Measurements from ENCODE around the gene TMC8.
"Not testable (repeated sequence)": the region's sequence is repeated elsewhere in the genome, so short reads cannot be mapped to it uniquely, and the experiment has no call there.

Gene TMC8, protein sequence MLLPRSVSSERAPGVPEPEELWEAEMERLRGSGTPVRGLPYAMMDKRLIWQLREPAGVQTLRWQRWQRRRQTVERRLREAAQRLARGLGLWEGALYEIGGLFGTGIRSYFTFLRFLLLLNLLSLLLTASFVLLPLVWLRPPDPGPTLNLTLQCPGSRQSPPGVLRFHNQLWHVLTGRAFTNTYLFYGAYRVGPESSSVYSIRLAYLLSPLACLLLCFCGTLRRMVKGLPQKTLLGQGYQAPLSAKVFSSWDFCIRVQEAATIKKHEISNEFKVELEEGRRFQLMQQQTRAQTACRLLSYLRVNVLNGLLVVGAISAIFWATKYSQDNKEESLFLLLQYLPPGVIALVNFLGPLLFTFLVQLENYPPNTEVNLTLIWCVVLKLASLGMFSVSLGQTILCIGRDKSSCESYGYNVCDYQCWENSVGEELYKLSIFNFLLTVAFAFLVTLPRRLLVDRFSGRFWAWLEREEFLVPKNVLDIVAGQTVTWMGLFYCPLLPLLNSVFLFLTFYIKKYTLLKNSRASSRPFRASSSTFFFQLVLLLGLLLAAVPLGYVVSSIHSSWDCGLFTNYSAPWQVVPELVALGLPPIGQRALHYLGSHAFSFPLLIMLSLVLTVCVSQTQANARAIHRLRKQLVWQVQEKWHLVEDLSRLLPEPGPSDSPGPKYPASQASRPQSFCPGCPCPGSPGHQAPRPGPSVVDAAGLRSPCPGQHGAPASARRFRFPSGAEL

DNA sequence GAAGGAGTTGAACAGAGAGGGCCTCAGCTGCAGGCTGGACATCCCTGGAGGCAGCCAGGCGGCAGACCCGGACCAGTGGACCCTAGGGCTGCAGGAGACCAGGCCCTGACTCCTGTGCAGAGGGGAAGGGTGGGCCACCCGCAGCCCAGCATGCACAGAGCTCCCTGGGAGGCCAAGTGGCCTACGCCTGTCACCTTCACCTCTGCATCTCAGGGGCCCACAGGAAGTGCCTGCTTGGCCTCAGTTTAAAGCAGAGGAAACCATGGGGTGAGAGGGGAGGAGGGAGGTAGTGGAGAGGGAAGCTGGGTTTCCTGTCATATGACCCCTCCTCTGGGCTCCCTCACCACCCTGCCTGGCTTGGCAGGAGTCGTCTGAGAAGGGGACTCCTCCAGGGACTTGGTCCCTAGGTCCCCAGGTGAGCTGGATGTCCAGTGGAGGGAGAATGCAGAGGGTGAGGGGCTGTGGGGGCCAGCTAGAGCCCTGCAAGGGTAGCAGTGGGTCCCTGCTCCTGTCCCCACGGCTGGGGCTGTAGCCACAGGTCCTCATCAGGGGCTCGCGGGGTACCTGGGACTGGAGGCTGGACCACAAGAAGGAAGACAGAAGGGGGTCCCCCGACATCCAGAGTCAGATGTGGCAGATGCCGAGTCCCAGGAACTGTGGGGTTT is at the start of gene TMC8:
Gene TMC8 (plus strand): TSS at position 335 of the 665 bp plus-strand sequence. CDS start 818 bp downstream, outside the sequence.
- no peak for DNase-seq

DNA sequence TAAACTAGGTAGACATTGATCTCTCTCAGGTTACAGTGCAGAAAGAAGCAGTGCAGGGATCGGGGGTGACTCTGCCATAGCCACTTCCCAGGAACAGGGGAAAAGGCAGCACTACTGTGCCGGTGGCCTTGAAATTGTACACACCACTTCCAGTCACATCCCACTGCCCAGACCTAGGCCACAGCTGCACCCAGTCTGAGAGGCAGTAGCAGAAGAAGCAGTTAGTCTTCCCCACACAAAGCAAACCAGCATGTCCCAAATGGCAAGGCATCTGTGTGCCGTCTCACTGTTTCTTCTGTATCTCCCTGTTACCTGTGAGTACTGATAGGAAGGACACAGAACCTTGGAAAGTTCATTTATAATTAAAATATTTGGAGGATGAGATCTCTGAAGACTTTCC is 49.0 kb upstream of the TMC8 start:
- DNase-seq, result no peak

DNA sequence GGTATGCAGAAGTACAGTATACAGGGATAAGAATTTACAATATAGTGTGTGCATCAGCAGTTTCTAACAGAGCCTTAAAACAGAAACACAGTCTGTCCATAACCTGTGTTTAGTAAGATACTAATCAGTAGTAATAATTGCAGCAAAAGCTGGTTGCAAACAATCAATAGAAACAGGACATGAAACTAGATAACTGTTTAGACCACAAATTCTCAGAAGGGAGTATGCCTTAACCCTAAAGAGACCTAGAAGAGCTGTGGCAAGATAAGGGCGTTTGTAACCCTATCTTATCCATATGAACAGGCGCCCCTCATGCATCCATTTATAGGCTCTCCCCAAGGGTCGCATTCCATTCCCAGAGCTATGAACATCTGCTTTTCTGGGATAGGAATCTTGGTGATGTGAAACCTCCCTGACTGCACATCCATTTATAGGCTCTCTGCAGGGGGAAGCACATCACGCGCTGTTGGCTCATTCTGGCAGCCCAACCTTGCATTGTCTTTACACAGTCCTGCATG is 48.2 kb upstream of the TMC8 start:
- DNase-seq, result not testable (repeated sequence)

DNA sequence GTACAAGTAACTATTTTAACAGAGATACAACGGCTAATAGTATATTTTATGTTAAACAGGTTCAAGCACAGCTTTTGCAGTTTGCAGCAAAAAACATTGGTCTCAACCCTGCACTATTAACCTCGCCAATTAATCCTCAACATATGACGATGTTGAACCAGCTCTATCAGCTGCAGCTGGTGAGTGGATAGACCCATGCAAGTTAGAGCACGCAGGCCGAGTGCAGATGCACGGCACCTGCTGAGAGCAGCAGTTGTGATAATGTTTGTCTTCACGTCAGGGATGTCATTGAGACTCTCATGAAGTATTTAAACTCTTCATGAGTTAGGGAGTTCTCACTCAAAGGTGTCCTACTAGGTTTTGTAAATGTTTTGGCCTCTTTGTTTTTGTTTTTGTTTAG is 47.6 kb upstream of the TMC8 start:
- no peak for DNase-seq

DNA sequence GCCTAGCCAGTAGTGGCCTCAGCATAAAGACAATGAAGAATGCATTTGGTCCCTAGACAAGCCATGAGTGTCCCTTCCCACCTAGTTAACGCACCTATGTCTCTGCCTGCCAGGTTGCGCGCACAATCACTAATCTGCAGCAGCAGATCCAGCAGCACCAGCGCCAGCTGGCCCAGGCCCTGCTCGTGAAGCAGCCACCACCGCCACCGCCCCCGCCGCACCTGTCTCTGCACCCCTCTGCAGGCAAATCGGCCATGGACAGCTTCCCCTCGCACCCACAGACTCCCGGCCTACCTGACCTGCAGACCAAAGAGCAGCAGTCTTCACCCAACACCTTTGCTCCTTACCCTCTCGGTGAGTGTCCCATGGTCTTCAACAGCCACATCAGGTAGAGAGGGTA is 43.8 kb upstream of the TMC8 start:
- DNase-seq, result no peak

DNA sequence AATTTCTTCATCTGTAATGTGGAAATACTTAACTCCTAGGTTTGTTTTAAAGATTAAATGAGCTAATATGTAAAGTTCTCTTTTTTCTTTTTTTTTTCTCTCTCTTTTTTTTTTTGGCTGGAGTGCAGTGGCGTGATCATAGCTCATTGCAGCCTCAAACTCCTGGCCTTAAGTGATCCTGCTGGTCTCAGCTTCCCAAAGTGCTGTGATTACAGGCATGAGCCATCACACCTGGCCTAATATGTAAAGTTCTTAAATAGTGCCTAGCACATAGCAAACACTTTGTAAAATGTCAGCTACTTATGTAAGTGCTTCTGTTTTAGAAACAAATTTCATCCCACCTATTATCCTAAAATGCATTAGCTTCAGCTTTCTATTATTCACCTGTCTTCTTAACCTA is 42.0 kb upstream of the TMC8 start:
- no peak for DNase-seq

DNA sequence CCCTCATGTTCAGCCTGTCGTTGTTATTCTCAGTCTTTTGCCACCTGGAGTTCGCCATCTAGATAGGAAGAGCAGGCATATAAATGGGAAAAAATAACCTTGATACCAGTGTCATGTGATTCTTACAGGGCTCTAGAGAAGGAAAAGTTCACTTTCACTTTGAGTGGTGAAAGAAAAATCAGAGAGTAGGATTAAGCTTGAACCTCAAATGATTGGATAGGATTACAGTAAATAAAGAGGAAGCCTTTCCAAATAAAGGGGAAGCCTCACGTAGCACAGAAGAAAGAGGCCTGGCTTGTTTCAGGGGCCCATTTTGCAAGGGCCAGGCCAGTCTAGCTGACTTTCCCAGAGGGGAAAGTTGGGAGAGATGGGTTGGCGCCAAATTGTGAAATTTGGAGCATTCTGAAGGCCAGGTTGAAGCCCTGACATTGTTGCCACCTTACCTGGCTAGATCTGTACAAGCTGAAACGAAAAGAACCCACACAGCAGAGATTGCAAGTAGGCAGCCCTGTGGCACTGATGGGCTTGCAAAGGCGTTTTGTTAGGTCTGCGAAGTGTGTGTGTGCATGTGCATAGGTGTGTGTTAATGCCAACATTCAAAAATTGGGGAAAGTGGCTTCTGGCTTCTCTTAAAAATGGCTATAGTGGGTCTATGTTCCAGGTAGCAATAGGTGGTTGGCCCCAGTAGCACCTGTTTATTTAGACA is 40.8 kb upstream of the TMC8 start:
- DNase-seq, result no peak

DNA sequence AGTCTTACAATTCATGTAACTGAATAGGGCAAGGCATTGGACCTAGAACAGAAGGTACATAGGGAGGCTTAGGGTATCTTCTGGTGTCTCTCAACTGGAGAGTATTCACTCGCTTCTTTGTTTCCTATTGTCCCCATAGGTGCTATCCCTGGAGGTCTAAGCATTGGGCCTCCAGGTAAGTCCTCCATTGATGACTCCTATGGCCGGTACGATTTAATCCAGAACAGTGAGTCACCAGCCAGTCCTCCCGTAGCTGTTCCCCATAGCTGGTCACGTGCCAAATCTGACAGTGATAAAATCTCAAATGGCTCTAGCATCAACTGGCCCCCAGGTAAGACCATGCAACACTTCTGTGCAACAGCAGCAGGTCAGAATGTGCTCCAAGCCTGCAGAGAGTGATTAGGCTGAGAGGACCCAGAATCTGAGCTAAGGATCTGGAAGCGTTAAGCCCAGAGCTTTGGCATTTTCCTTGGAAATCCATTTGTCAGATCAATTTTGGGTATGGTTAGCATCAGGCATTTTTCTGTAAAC is 37.7 kb upstream of the TMC8 start:
- DNase-seq, result no peak

DNA sequence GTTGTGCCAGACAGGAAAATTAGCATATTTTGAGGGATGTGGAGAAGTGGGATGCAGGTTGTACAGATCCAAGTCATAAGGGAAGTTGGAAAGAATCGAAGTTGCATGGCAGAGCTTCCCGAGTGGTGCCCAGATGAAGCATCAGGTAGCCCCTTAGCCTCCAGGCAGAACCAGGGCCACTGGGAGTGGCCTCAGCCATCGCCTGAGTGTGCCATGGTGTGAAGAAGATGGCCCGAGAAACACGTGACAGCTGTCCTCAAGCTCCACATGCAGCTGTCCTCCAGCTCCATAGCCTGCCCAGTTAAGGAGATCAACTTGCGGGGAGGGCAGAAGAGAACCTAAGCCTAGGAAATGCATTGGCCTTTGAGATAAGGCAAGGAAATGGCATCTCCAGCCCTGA is 35.5 kb upstream of the TMC8 start:
- no peak for DNase-seq

DNA sequence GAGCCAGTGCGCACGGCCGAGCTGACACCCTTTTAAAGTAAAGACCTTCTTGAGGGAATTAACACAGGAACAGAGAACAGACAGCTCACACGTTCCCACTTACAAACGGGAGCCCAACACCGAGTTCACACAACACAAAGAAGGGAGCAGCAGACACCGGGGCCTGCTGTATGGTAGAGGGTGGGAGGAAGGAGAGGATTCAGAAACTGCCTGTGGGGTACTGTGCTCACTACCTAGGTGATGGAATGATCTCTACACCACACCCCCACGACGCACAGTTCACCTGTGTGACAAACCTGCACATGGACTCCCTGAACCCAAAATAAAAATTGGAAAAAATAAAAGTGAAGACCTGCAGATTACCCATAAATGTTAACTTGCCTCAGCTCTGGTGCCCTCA is 34.5 kb upstream of the TMC8 start:
- no peak for DNase-seq

DNA sequence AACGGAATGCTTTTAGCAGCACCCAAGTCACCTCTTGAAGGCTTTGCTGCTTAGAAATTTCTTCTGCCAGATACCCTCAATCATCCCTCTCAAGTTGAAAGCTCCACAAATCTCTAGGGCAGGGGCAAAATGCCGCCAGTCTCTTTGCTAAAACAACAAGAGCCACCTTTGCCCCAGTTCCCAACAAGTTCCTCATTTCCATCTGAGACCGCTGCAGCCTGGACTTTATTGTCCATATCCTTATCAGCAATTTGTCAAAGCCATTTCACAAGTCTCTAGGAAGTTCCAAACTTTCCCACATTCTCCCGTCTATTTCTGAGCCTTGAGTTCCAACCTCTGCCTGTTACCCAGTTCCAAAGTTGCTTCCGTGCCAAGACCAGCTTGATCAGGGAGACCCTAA is 29.5 kb upstream of the TMC8 start:
- no peak for DNase-seq

DNA sequence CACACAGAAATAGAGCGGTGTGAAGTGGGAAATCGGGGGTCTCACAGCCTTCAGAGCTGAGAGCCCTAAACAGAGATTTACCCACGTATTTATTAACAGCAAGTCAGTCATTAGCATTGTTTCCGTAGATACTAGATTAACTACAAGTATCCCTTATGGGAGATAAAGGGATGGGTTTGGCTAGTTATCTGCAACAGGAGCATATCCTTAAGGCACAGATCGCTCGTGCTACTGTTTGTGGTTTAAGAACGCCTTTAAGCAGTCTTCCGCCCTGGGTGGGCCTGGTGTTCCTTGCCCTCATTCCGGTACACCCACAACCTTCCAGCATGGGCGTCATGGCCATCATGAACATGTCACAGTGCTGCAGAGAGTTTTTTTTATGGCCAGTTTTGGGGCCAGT is 29.0 kb upstream of the TMC8 start:
- DNase-seq, result no peak

DNA sequence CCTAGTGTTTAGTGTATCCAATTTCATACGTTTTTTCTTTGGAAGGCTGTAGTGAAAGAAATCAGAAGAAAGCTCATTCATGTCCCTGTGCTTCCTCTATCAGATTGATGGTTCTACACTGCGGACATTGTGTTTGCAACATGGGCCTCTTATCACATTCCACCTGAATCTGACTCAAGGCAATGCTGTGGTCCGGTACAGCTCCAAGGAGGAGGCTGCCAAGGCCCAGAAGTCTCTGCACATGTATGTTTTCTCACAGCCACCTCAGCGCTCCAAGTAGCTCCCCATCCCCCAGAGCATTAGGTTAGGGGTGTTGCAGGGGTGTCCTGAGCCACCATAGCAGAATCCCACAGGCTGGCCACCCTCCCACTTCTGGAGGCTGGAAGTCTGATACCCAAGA is 27.3 kb upstream of the TMC8 start:
- no peak for DNase-seq

DNA sequence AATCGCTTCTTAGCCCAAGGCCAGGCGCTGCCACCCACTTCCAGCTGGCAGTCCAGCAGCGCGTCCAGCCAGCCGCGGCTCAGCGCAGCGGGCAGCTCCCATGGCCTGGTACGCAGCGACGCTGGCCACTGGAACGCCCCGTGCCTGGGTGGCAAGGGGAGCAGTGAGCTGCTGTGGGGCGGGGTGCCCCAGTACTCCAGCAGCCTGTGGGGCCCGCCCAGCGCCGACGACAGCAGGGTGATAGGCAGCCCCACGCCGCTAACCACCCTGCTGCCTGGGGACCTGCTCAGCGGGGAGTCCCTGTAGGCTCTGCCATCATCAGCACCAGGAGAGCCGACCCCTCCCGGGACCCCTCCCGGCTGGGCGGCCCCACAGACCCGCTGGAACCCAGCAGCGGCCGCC is 26.0 kb upstream of the TMC8 start:
- no peak for DNase-seq

DNA sequence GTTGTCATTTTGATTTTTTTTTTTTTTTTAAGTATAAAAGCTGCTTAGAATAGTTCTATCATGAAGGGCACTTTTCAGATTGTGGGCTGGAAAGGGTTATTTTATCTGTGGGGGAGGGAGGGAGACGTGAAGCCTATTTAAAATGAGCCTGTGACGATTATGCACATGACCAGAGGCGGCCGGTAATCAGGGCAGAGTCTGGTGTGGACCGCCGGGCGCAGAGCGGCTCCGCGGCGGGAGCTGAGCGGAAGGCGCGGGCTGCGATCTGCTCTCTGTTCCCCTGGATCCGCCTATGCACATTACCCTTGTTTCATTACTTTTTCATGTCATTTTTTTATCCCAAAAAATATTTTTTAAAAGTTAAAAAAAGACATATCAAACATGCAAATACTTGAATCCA is 25.5 kb upstream of the TMC8 start:
- DNase-seq, result no peak

DNA sequence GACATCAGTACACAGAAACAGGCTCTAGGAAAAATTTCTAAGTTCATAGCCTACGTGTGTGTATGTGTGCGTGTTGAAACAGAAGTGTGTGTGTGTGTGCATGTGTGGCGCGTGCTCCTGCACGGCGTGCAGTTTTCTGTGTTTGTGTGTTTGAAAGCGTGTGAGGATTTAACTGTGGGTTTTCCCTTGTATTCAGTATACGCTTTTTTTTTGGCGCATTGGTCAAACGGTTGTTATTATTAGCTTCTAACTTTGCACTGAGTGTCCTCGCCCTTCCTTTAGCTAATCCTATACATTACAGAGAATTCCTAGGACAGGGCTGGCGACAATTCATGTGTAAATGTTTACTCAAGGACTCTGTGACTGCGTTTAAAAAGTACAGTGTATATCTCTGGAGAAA is 25.0 kb upstream of the TMC8 start:
- DNase-seq, result no peak

DNA sequence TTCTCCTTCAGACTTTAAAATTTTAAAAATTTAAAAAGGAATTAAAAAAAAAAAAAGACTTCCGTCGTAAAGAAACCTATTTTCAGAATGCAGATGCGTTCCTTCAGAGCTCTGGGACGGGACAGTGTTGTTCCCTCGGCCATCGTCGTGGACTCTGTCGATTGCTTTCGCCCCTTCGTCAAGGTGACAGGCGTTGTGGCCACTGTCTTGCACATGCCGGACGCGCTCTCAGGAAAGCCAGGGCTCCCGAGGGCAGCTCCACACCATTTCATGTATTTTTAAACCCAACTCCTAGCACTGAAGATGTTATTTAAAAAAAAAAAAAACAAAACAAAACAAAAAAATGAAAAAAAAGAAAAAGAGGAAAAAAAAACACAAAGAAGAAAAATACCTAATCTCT is 24.4 kb upstream of the TMC8 start:
- no peak for DNase-seq

DNA sequence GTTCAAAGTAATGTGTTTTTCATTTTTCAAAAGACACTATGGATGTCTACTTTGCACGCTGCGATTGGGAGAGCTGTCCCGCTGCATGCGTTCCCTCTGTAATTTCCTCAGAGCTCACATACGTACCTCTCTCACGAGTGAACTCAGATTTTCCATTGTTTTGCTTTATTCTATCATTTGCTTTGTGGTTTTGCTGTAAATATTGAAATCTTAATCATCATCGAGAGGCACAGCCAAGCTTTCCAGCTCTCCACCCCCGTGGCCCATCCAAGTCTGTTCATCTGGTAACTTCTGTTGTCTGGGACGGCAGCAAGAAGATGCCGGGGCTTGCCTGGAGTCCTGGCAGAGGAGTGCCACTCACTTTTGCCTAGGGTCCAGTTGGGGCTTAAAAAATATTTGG is 23.1 kb upstream of the TMC8 start:
- no peak for DNase-seq

DNA sequence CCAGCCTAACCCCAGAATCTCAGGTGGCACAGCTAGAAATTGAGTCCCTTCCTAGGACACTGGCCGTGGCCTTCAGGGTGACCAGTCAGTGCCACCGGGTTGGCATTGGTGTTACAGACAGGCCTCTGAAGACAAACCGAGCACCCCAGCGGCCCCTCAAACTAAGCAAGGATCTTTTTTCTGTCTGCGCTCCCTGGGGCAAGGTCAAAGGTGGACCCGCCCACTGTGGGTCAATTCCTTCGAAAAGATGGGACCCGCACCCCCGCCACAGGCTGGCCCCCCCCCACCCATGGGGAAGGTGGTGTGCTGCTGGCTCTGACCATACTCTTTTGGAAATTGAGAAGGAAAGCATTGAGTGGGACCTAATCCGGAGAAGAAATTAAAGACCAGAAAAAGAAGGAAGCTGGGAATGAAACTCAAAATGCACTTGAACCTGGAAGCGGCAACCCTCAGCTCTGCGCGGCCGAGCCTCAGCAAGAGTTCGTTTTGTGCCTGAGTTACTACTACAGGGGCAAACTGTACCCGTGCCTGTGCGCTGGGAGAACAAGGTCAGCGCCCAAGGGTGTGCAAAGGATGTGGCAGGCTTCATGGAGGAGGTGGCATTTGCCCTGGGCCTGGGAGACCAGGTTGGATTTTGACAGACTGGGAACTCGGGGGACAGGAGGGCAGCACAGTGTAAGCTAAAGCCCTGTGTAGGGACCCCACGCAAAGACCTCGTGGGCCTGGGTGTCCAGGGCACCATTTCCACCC is 22.4 kb upstream of the TMC8 start:
- no peak for DNase-seq

DNA sequence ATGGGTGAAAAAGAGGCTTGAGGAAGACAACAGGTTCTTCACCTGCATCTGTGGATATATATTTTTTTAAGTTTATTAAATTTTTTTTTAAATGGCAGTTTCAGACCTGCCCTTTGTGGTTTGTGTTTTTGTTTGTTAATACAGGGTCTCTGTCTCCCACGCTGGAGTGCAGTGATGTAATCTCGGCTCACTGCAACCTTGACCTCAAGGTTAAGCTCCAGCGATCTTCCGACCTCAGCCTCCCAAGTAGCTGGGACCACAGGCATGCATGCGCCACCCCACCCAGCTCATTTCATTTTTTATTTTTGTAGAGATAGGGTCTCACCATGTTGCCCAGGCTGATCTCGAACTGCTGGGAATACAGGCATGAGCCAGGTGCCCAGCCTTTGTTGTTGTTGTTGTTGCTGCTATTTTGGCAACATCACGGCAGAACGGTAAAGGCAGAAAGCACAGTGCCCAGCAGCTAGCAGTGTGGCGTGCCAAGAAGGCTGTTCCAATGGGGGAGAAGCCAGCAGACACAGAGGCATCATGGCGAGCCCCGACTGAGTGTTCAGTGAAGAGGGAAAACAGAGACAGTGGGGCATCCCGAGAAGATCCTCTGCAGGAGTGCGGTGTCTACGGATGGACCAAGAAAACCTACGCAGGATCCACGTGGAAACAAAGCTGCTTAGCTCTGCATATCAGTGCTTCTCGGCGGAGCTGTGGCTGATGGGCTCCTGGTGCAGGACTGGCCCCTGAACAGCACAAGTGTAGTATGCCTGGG is 21.7 kb upstream of the TMC8 start:
- no peak for DNase-seq

DNA sequence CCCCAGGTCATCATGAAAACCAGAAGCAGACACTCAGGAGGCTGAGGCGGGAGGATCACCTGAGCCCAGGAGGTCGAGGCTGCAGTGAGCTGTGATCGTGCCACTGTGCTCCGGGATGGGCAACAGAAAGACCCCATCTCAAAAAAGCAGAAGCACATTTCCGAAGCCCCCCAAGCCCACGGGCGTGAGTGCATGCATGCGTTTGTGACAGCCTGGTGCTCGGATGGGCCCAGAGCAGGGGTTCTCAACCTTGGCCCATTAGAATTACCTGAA is 21.1 kb upstream of the TMC8 start:
- no peak for DNase-seq
